NCI-H2196 treated with DMSO at 0.1 percent for 48 hours (cell line): Measurements from ENCODE around the gene R3HDM4.

Experiments used
- DNase-seq: peaks from one replicate; lab custom pipeline; 2025; ENCODE audit not compliant: unreplicated experiment; lab: John Stamatoyannopoulos, UW

Gene R3HDM4

DNA sequence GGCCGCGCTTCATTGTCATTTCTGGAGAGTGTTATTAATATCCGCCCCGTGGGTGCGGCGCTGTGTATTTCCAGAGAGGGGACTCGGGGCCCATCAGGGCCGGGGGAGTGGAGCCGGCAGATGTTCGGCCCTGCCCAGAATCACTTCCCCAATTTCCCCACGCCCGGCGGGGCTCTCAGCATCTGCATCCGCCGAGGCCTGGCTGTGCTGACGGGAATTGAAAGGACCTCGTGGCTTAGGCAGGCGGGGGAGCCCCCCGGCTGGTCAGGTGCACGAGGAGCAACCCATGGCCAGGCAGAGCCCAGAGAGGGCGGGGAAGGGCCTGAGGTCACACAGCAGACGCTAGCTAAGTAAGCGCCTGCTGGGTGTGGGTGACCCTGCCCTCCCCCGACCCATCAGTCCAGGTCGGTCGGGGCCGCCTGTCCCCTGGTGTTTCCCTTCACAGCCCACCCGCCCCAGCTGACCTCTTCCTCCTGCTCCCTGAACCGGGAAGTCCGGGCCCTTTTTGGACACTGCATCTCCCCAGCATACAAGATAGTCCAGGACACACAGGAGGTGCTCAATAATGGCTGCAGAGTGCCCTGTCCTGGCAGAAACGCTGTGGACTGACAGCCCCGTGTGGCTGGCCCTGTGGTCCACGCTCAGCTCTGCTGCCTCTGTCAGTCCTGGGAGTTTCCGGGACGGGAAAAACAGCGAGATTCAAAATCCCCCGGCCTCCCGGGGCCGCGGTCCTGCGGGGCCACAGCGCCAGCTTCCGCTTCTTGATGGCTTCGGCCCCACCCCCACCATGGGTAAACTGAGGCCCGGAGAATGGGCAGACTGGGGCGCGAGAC, 34.9 kb upstream of the R3HDM4 start:
- no peak for DNase-seq

DNA sequence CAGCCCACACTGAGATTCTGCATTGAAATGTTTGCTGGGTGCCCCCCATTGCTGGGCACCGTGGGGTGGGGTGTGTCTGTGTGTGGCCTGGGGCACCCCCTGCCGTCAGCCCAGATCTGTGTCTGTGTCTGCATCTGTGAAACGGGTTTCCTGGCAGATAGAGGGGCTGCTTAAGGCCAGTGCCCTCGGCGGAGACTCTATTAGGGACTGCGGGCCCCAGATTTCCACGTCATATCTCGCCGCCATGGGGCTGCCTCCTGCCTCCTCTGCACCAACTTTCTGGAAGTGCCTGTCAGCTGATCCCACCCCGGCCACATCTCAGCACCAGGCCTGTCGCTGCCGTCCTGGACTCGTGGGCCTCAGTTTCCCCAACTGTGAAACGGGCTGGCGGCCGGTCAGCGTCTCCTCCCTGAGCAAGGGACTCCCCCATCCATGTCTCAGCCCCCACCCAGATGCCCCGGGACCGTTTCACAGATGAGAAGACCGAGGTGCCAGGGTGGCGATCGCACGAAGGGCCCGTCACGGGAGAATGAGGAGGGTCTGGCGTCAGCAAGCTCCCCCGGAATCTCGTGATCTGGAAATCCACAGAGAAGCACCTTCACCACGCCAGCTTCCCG, 34.2 kb upstream of the R3HDM4 start:
- DNase-seq: no peak

DNA sequence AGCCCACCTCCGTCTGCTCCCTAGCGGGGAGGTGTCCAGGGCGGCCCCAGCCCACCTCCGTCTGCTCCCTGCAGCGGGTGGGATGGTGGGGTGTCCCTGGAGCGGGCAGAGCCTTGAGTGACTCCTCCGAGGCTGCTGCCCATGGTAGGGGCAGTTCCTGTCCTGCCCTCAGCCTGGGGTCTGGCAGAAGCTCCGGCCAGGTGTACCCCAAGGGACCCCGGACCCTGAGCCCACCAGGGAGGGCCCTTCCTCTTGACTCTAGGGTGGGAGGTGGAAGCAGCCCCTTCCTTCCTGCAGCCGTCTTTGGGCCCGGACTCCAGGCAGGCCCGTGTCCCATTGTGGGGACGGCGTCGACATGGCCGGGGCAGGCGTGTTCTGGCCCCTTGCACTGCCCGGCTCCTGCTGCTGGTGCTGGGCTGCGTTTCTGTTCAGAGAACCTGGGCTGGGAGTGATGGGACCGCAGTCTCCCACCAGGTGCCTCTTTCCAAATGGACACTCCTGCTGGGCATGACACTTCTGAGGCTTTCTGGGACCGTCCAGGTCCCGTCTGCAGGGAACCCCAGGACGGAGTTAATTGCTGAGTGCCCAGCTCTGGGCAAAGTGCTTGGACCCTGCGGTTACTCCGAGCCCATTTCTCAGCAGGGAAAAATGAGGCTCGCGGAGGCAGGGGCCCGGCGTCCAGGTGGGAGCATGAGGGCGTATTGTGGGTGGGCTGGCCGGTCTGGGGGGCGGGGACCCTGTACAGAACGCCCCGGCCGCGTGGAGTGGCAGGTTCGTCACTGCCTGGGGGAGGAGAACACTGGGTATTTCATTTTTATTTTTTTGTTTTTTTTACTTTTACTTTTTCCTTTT, 32.6 kb upstream of the R3HDM4 start:
- no peak for DNase-seq

DNA sequence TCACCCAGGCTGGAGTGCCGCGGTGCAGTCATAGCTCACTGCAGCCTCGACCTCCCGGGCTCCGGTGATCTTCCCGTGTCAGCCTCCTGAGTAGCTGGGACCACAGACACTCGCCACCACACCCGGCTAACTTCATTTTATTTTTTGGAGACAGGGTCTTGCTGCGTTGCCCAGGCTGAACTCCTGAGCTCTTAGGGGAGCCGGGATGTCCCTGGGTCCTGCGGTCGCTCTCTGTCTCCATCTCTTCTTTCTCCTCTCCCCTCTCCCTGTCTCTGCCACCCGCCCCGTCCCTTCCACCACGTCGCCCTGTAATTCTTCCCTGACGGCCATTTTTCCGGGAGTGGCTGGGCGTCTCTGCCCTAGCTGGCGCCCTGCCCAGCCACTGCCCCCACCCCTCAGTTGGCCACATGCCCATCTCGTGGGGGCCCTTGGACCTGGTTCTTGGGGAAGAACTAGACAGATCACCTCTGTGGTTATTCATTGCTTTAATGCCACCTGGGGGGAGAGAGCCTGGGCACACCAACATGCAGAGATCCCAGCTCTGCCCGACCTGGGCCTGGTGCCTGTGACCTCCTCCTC, 31.7 kb upstream of the R3HDM4 start:
- DNase-seq: no peak

DNA sequence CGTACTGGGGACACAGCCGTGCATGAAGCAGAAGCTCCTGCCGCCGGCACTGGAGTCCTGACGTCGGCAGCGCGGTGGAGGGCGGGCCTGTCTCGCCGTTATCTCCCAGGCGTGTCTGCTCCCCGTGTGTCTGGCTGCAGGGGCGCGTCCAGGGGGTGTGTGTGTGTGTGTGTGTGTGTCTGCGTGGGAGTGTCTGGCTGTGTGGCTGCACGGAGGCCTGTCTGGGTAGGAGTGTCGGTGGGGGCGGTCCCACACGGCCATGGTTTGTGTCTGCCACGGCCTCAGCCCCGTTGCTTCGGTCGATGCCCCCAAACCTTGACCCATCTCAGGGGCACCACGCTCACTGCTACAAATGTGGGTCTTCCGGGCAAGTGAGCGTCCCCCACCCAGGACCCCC, 31.1 kb upstream of the R3HDM4 start:
- no peak for DNase-seq

DNA sequence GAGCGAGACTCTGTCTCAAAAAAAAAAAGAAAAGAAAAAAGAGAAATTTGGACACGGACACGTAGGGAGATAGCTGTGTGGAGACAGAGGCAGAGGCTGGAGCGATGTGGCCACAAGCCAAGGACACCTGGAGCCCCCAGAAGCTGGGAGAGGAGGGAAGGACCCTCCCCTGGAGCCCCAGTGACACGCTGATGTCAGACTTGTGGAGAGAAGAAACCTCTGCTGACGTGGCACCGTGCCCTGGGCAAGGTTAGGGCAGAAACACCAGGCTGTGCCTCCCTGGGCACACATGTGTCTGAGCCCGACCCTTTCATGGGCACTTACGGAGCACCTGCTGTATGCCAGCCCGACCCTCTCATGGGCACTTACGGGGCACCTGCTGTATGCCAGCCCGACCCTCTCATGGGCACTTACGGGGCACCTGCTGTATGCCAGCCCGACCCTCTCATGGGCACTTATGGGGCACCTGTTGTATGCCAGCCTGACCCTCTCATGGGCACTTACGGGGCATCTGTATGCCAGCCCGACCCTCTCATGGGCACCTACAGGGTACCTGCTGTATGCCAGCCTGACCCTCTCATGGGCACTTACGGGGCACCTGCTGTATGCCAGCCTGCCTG, 30.6 kb upstream of the R3HDM4 start:
- DNase-seq: no peak

DNA sequence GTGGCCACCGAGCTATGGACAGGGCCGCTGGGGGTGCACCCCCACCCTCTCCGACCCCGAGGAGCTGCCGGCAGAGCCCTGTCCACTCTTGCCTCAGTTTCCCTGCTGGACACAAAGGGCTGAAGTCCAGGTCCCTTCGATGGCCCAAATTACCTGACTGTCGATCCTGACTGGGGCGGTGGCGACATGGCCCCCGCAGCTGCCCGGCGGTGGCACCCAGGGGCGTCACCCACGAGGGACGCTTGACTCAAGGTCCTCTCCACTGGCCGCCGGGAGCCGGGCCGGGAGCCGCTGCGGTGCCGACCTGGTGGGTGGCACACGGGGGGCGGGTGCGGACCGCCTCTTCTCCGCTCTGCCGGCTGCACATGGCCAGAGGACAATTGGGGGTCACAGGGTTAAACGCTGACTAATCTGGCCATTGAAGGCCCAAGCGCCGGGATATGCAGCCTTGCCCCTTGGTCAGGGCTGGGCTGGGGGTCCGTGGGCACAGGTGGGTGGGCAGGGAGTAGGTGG, 29.2 kb upstream of the R3HDM4 start:
- no peak for DNase-seq

DNA sequence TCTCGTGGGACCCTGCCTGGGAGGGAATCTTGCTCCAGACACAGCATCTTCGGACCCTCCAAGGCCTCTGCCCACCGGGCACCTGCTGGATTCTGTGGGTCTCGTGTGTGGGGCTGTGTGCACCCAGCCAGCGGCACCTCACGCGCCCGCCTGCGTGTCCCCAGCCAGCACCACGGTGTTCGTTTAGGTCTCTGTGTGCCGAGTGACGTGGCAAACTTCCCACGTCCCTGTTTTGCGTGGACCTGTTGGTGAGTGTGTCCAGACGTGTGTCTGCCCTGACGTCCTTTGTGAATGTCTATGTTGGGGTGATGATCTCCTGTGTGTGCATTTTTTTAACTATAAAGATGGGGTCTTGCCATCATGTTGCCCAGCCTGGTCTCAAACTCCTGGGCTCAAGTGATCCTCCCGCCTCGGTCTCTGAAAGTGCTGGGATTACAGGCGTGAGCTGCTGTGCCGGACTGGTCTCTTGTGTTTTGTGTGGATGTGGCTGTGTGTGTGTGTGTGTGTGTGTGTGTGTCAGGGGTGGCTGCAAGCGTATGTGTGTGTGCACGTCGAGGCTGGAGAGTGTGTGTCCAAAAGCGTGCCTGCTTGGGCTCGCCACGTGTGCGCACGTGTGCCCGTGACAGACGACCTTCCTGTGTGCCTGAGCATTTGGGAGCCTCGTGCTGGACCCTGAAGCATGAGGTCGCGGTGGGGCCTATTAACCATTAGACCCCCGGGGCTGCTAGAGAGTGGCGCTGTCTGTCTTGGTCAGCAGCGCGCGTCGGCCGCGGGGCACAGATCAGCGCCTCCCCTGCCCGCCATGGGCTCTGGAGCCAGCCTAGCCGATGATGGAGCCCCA, 28.5 kb upstream of the R3HDM4 start:
- no peak for DNase-seq

DNA sequence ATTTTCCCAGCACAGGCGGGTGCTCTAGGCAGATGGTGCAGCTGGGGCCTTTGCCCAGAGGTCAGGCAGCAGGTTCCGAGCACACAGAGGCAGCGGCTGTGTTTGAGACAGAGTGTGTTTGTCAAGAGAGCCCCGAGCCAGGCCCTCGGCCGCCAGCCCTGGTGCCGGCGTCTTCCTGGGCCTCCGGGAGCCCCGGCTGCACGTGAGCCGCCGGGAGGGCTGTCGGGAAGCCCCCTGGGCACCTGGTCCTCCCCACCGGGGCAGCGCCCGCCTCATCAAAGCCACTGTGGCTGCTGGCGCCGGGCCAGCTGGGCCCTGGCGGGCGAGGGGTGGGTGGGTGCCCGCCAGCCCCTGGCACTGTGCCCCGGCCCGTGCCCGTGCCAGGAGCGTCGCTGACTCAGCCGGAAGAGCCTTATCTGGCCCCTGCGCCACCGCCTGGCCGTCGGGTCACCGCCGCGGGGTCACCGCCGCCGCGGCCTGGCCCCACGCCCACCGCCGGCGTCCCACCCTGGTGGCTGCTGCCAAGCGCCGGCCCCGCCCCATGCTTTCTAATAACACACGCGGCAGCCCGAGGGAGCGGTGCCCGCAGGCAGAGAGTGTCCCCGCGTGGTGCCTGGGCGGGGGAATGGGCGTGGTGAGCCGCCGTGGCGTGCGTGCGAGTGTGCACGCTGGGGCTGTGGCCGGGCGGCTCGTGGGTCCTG, 27.7 kb upstream of the R3HDM4 start:
- peak; percentile 92 for DNase-seq

DNA sequence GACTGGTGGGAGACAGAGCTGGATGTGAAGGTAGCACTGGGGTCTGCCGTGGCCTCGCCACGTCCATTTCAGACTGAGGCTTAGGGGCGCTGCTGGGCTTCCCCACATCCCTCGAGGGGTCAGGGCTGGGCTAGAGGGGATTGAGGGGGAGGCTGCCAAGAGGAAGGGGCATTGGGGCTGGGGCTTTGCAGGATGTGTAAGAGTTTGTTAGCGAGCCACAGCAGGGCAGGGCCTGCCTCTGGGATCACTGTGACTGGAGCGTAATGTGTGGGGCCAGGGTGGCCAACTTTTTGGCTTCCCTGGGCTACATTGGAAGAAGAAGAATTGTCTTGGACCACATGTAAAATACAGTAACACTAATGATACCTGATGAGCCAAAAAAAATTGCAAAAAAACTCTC, 26.9 kb upstream of the R3HDM4 start:
- DNase-seq: no peak

DNA sequence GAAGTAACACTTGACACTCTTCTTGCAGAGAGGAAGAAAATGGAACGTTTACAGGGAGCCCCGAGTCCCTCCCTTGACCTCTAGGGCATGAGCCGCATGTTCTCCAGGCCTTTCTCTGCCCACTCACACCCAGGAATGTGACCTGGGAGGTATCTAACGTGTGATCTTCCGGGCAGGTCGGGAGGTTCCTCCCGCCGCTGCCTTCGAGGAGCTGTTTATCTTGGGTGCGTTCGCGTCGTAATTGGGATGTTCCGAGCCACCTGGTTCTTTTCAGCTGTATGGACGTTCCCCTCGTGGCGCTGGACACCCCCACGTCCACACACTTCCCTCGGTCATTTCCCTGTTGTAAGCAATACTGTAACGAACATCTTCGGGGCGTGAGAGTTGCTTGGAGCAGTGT, 26.4 kb upstream of the R3HDM4 start:
- DNase-seq: no peak

DNA sequence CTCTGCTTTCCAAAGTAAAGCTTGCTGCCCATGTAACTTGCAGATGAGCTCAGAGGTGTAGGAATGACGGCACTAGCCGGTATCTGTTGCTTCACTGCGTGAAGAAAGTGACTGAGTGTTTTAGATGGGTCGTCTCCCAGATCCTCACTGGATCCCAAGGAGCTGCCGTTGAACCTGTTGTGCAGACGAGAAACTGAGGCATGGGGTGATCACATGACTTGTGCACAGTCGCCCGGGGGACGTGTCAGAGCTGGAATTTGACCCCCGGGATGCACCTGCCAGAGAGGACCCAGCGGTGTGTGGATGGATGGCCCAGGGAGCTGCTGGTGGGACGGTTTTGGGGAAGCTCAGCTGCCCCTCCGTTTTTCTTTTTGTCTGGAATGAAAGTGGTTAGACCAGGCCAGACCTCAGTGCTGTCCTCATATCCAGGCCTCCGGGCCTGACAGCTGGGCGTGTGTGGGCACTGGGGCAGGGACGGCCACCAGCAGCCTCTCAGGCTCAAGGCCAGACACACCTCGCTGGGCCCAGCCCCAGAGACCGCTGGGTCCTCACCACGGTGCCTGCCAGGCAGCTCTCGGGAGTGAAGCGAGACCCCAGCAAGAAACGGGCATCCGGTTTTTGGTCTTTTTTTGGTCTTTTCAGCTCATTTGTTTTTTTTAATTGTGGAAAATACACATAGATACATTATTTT, 25.4 kb upstream of the R3HDM4 start:
- no peak for DNase-seq

DNA sequence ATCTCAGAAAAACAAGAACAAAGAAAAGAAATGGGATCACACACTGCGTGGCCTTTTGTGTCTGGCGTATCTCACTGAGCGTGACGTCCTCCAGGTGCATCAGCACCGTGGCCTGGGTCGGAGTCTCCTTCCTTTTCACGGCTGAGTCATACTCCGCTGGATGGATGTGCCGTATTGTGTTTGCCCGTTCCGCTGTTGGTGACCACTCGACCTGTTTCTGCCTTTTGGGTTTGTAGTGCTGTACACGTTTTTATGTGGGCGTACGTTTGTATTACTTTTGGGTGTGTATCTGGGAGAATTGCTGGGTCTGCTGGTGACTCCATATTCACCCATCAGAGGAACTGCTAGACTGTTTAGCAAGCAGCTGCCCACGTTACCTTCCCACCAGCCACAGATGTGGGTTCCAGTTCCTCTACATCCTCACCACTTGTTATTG, 24.3 kb upstream of the R3HDM4 start:
- no peak for DNase-seq

DNA sequence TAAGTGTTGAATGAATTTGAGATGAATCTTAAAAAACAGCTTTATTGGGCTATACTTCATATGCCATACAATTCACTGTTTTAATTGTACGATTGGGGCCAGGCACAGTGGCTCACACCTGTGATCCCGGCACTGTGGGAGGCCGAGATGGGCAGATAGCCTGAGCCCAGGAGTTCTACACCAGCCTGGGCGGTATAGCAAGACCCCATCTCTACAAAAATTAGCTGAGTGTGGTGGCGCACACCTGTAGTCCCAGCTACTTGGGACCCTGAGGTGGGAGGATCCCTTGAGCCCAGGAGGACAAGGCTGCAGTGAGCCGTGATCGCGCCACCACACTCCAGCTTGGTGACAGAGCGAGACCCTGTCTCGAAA, 23.1 kb upstream of the R3HDM4 start:
- no peak for DNase-seq

DNA sequence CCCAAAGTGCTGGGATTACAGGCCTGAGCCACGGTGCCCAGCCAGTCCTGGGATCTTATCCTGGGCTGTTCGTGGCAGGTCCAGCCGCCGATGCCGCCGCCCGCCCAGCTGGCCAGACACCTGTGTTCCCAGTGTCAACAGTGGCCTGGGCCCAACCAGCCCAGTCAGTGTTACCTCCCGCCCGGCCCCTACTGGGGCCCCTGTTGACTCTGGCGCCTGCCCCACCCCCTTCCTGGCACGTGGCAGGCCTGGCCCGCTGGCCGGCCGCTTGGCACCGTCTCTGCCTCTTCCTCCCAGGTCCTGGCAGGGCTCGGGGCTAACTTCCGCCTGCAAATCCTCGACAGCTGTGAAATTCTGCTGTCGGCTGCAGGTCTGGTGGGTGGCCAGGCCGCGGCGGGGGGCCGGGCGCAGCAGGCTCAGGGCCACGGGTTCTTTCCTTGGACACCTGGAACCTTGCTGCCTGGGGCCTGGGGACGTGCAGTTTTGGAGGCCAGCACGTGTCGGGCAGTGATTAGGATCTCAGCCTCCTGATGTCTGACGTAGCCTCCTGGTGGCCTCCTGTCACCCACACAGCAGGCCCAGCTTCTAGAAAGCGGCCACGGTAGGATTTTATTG, 22.0 kb upstream of the R3HDM4 start:
- DNase-seq: peak; percentile 92

DNA sequence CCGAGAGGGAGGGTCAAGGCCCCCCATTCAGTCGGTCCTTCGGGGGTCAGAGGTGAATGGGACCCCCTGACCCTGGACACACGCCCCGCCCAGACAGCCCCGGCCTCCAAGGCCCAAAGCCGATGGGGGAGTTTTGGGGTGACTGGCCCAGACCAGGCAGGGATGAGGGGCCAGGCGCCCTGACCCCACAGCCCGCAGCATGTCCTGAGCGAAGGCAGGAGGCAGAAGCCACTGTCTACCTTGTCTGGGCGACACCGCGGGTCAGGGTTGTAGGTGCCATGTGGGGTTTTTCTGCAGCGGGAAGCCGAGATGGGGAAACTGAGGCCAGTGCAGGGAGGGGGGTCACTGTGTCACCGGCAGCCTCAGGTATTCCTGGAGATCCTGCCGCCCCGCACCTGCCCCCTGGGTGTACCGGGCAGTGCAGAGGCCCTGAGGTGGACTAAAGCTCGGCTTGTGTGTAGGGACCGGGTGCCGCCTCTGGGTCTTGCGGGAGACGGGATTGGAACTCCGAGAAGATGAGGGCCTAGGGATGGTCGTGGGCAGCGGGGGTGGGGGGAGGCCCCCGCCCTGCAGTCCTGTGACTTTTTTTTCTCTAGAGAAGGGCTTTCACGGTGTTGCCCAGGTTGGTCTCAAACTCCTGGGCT, 21.3 kb upstream of the R3HDM4 start:
- no peak for DNase-seq

DNA sequence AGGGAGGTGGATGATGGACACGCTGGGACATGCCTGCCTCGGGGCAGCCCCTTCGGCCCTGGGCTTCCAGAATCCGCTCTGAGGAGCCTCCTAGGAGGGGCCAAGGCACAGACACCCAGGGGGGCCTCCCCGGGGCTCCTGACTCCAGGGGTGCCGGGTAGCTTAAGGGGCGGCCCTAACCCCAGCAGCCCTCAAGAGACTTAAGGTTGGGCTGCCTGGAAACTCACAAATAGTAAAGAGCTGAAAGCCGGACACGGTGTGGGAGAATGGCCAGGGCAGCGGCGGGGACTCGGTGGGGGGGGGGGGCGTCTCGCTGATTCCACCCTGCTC, 20.5 kb upstream of the R3HDM4 start:
- DNase-seq: no peak
